ENCODE measurements around the gene FAHD2A. TPM values are rescaled to one million over a fixed set of nuclear protein-coding genes. Genes with fewer than 3 reads are reported as not detected.

The FAHD2A gene
- polyA plus RNA-seq, 1 donor (not counting 4 experiments of a cell fraction or from before 2014, with no cell fraction given): 27.2 TPM

DNA sequence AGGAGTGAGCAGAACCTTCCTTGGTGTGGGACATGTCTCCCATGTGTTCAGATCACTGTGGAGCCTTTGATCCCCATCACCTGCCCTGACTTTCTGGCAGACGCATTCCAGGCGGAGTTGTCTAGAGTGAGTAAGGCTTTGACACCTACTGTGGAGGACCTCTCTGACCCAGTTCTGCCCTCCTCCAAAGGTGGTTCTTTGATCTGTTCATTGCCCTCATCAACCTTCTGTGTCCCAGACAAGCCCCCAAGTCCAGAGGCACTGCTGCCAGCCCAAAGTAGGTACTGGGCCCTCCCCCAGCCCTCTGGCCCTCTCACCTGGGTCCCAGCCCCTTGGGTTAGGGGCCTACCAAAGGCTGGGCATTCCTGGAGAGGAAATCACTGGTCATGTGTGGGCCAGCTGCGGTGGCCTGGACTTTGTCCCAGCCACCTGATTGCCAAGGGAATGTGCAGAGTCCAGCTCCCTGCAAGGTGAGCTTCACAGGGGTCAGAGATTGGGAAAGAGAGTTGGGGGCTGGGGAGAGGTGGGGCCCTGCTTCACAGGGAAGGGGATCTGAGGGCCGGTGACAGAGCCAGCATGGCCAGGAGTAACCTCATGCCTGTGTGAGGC, 12.1 kb upstream of the FAHD2A start:
- no peaks in the 10 kb centered on the region for H3K36me3 ChIP-seq (ENCODE audit: control insufficient read depth in 2 of 2, extremely low read depth in 1 of 2, insufficient read depth in 2 of 2, low read length in 2 of 2)
- FAIRE-seq (no peak), DNase-seq (ENCODE audit: low read depth, low spot score) (no peak)
- no peak overlapping the region for H2AFZ ChIP-seq (ENCODE audit: control insufficient read depth, low read length)
- no peak overlapping the region for H3K4me3 ChIP-seq (ENCODE audit: control insufficient read depth in 2 of 3, extremely low read depth in 1 of 3, insufficient read depth in 2 of 3, low read depth in 1 of 3, low read length in 3 of 3)
- no peaks in the 10 kb centered on the region for H3K4me1 ChIP-seq (ENCODE audit: control insufficient read depth, extremely low read depth, insufficient read depth, low read length)
- no peaks in the 10 kb centered on the region for H3K9me3 ChIP-seq (ENCODE audit: control insufficient read depth, low read depth, low read length)
- no peak overlapping the region for H3K9ac ChIP-seq (ENCODE audit: control insufficient read depth, extremely low read depth, insufficient read depth, low read length)
- no peaks in the 10 kb centered on the region for H4K20me1 ChIP-seq (ENCODE audit: control insufficient read depth, extremely low read depth, insufficient read depth, low read length)
- H3K27ac ChIP-seq (ENCODE audit: control insufficient read depth, insufficient read depth, low read length): no peak overlapping the region
- H3K27me3 ChIP-seq (ENCODE audit: control insufficient read depth, extremely low read depth, insufficient read depth, low read length): no peaks in the 10 kb centered on the region
- no peaks in the 10 kb centered on the region for H3K79me2 ChIP-seq (ENCODE audit: control insufficient read depth, insufficient read depth, low read length)
- no peaks in the 10 kb centered on the region for H3K9me1 ChIP-seq (ENCODE audit: control insufficient read depth, extremely low read depth, insufficient read depth, low read length)
- TF ChIP-seq, protein P1, sequence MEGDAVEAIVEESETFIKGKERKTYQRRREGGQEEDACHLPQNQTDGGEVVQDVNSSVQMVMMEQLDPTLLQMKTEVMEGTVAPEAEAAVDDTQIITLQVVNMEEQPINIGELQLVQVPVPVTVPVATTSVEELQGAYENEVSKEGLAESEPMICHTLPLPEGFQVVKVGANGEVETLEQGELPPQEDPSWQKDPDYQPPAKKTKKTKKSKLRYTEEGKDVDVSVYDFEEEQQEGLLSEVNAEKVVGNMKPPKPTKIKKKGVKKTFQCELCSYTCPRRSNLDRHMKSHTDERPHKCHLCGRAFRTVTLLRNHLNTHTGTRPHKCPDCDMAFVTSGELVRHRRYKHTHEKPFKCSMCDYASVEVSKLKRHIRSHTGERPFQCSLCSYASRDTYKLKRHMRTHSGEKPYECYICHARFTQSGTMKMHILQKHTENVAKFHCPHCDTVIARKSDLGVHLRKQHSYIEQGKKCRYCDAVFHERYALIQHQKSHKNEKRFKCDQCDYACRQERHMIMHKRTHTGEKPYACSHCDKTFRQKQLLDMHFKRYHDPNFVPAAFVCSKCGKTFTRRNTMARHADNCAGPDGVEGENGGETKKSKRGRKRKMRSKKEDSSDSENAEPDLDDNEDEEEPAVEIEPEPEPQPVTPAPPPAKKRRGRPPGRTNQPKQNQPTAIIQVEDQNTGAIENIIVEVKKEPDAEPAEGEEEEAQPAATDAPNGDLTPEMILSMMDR (optimal IDR thresholded peaks at IDR 0.05 in 1 of 3, IDR thresholded peaks at IDR 0.05 in 1 of 3, conservative IDR thresholded peaks at IDR 0.05 in 1 of 3; ENCODE audit: extremely low read depth in 1 of 3, insufficient read depth in 2 of 3, low read length in 3 of 3): no peak
- TF ChIP-seq EZH2 (IDR thresholded peaks at IDR 0.05; ENCODE audit: low read length): no peak
- dilution Hi-C loops (cut with MboI; ENCODE audit: extremely low pct_ligation_motif_present, low sequenced_read_pairs): no loop called here
- H3K4me2 ChIP-seq (ENCODE audit: control insufficient read depth, extremely low read depth, insufficient read depth, low read depth, low read length): no peak overlapping the region

DNA sequence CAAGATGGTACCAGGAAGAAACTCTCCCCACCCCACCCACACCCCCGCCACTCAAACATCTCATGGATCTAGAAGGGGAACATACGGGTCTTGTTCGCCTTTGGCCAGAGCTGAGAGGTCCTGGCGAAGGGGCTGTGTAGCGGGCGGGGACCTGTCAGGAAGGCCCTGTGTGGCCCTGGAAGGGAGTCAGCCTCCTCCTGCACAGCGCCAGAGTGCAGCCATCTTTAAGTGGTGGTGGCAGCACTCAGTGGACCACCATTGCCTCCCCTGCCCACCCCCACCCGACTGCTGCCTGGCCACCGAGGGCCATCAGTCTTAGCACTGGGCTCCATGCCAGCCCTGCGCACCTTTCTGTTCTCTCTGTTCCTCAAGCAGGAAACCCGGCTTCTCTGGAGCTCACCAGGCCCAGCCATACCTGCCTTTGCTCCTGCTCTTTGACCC, 11.6 kb upstream of the FAHD2A start:
- Histone ChIP-seq H3K9ac (ENCODE audit: control insufficient read depth, extremely low read depth, insufficient read depth, low read length) (no peak overlapping the region), H4K20me1 (ENCODE audit: control insufficient read depth, extremely low read depth, insufficient read depth, low read length) (no peaks in the 10 kb centered on the region), H3K9me3 (ENCODE audit: control insufficient read depth, low read depth, low read length) (no peaks in the 10 kb centered on the region), H3K36me3 (ENCODE audit: control insufficient read depth in 2 of 2, extremely low read depth in 1 of 2, insufficient read depth in 2 of 2, low read length in 2 of 2) (no peaks in the 10 kb centered on the region), H3K4me1 (ENCODE audit: control insufficient read depth, extremely low read depth, insufficient read depth, low read length) (no peaks in the 10 kb centered on the region), H3K79me2 (ENCODE audit: control insufficient read depth, insufficient read depth, low read length) (no peaks in the 10 kb centered on the region), H3K4me3 (ENCODE audit: control insufficient read depth in 2 of 3, extremely low read depth in 1 of 3, insufficient read depth in 2 of 3, low read depth in 1 of 3, low read length in 3 of 3) (no peak overlapping the region), H3K9me1 (ENCODE audit: control insufficient read depth, extremely low read depth, insufficient read depth, low read length) (no peaks in the 10 kb centered on the region), H3K27ac (ENCODE audit: control insufficient read depth, insufficient read depth, low read length) (no peak overlapping the region), H2AFZ (ENCODE audit: control insufficient read depth, low read length) (no peak overlapping the region), H3K4me2 (ENCODE audit: control insufficient read depth, extremely low read depth, insufficient read depth, low read depth, low read length) (no peak overlapping the region), H3K27me3 (ENCODE audit: control insufficient read depth, extremely low read depth, insufficient read depth, low read length) (no peaks in the 10 kb centered on the region)
- FAIRE-seq (no peak), DNase-seq (ENCODE audit: low read depth, low spot score) (no peak)
- dilution Hi-C loops (cut with MboI; ENCODE audit: extremely low pct_ligation_motif_present, low sequenced_read_pairs): no loop called here
- TF ChIP-seq, protein P1 (optimal IDR thresholded peaks at IDR 0.05 in 1 of 3, IDR thresholded peaks at IDR 0.05 in 1 of 3, conservative IDR thresholded peaks at IDR 0.05 in 1 of 3; ENCODE audit: extremely low read depth in 1 of 3, insufficient read depth in 2 of 3, low read length in 3 of 3): no peak
- TF ChIP-seq EZH2 (IDR thresholded peaks at IDR 0.05; ENCODE audit: low read length): no peak

Measured in keratinocyte (primary cell).